Activated T-cell treated with anti-CD3 and anti-CD28 coated beads for 24 hours (primary cell): ENCODE results near the gene CCDC40.

Experiments
- DNase-seq: peaks from one replicate; pipeline ENCODE4 v3.0.0-alpha.2; 2020; ENCODE audit warnings: low read depth

Gene CCDC40

DNA sequence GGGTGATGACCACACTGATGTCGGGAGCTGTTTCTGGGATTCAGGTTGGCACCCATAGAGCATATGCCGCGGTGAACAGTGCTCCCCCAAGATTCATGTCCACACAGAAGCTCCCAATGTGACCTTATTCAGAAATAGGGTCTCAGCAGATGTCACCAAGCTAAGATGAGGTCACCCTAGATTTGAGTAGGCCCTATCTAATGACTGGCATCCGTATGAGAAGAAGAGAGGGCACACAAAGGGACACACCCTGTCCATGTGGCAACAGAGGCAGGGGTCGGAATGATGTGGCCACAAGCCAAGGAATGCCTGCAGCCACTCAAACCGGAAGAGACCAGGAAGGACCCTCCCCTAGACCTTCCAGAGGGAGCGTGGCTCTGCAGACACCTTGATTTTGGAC, 36.3 kb upstream of the CCDC40 start:
- no peak for DNase-seq

DNA sequence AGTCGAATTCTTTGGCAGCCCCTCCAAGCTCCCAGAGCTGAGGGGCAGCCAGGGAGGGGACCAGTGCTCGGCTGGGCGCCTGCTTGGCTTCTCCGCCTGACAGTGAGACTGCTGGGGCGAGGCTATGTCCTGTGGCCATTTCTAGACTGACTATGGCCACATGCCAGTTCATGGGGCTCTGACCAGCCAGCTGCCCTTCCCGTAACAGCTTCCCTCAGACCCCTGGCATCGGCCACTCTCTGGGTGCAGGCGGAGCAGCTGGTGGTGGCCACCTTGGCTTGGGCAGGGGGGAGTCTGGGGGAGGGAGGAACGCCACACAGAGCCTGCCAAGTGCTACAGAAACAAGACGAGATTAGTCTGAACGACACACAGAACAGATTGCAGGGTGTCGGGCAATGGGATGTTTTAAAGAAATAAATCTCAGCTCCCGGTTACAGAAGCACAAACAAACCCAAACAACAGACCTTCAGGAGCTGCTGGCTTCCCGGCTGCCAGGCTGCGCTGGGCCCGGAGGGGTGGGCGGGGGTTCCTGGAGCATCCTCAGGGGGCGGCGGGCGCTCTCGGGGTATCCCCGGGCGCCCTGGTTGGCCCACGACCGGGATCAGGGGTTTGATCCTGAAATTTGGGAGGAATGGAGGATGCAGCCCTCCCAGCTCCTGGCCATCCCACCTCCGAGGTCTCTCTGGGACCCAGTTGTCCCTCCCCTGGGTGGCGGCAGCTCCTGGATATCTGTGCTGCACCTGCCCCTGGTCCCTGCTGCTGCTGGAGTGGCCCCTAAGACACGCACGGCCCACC, 35.3 kb upstream of the CCDC40 start:
- no peak for DNase-seq

DNA sequence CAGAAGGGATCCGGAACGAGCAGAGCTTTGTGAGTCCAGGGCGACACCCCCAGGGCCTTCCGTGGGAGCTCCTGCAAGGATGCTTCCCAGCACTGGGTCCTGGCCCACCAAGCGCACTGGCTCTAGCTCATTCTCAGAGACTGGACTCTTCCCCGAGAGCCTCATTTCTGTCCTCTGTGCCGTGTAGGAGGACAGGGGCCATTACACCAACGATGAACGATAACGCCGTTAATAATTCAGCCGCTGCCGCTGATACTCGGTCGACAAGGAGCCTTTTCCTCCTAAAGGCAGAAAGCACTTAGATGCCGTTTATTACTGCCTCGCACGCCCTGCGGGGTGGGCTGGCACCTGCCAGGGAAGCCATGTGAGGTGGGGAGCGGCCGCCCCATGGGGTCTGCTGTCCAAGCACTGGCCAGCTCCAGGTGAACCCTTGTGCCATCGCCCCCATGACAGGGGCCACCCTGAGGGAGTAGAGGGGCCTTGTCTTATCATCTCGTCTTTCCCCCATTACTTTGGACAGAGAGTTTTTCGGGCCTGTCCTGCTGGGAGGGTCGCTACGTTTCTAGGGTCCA, 34.3 kb upstream of the CCDC40 start:
- no peak for DNase-seq

DNA sequence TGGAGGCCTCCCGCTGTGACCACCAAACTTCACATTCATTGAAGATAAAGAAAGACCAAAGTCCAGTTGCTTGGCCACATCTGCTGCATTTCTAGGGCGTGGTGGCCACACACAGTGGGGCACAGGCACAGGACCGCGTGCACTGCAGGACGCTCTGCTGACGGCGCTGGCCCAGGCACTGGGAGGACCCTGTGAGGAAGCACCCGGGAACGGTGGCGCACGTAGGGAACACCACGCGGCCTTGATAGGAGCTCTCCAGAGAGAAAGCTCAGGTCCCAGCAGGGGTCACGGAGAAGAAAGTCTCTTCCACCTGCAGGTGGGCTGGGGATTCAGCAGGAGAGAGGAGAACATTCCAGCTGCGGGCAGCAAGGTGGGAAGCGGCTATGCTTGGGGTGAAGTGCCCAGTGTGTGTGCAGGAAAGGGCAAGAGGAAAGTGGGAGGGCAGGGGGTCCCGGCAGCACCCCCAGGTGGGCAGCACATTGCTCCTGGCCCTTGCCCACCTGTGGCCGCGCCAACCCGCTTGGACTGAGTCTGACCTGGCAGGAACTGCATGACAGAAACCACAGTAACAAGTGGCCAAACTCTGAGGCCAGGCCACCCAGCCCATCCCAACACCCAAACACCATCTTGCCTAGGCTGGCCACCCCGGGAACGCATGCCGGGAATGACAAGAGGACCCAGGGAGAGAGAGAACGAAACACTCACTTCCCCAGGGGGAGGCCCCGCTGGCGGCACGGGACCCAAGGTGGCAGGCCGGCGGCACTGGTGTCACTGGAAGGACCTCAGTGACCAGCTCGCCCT, 33.6 kb upstream of the CCDC40 start:
- no peak for DNase-seq

DNA sequence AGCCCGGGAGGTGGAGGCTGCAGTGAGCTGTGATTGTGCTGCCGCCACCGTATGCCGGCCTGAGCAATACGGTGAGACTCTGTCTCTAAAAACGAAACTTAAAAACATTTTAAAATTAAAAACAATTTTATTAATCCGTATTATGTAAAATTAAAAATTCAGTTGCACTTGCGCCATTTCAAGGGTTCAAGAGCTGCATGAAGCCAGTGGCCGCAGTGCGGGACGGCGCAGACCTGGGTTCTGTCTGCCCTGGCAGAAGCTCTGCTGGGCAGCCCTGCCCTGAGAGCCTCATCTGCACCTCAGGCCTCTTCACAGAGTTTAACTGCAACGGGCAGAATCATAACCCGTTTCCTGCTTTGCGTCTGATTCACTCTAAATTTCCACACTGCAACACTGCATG, 32.5 kb upstream of the CCDC40 start:
- no peak for DNase-seq

DNA sequence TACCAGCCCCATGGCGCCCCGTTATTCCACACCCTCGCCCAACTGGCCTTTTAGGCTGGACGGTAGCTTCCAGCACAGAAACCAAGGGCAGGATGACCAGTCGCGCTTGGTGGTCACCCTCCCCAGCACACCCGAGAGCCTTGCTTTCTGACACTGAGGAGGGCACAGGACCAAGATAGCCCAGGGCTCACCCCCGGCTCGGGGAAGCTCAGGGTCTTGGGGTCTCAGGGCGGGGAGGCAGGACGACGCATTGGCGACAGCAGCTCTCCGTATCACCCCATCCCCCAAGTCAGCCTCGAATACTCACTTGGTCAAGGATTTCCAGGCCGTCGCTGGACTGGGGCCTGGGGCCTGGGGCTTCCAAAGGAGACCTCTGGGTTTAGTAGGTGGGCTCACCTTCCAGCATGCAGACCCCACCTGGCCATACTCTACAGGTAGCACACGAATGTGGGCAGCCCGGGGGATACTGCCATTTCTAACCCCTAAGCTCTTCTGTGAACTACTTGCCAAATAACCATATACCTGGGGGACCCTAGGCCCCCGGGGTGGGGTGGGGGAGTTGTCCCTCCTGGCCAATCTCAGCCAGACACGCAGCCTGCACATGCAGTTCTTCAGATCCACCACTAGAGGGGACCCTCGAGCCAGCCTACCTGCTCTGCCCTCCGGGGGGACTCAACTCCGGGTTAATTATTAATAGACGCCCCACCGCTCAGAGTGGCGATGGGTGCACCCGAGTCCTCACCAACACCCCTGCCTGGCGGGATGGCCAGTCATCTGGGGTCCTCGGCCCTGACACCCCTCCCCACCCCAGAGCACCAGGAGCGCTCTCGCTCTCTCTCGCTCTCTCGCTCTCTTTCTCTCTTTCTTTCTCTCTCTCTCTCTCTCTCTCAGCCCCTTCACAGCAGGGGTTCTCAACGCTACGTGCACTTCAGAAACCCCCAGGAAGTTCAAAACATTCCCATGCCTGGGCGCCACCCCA, 30.8 kb upstream of the CCDC40 start:
- no peak for DNase-seq

DNA sequence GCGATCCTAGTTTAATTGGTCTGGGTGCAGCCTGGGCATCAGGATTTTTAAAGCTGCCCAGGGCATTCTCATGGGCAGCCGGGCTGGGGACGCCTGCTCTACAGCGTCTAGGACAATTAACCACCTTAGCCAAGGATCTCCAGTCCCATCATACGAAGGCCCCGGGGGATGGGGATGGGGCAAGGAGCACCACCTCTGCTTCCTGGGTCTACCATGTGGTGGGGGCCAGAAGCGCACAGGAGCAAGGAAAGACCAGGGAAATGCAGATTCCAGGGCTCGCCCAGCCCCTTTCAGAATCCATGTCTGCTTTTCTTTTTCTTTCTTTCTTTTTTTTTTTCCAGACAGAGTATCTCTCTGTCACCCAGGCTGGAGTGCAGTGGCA, 30.1 kb upstream of the CCDC40 start:
- DNase-seq = no peak

DNA sequence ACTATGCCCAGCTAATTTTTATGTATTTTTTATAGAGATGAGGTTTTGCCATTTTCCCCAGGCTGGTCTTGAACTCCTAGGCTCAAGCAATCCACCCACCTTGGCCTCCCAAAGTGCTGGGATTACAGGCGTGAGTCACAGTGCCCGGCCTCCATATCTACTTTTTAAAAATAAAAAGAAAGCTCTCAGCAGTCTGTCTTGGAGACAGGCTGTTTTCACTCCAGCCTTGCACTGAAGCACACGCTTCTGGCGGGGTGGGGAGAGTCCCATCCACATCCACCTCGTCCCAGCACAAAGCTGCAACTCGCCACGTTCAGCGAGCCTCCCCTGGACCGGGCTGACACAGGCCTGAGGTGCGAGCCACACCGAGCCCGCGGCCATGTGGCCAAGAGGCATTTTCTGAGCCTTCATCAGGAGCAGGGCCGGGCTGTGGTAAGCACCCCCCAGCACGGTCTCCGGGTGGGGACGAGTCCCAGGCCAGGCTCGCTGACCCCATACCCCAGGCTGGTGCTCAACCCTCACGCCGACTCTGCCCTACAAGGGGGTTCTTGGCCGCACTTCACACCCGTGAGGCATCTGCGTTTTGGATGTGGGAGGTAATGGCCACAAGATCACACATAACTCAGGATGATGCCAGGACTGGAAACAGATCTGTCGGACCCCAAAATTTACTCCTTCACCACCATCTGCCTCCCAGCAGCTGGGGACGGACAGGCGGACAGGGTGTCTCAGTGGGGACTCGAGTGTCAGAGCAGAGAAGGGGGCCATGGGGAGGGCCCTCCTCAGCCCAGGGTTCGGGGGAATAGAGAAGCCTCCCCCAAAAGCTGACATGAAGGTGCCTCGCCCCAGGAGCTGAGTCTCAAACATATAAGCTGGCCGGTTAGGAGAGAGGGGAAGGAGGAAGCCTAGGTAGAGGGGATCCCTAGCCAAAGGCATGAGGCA, 29.4 kb upstream of the CCDC40 start:
- DNase-seq = no peak

DNA sequence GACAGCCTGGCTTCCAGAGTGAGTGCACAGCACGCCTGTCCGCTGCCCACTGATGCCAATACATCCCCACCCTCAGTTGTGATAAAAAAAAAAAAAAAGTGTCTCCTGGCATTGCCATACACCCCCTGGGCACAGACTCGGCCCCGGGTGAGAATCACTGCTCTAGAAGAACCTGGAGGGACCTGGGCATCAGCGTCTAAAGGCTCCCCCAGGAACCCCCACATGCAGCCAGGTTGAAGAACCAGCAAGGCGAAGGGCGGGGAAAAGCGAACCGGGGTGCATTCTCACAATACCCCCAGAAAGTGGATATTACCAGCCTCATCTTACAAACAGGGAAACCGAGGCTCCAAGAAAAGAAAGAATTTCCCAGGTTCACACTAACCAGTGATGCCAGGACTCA, 28.5 kb upstream of the CCDC40 start:
- DNase-seq = no peak

DNA sequence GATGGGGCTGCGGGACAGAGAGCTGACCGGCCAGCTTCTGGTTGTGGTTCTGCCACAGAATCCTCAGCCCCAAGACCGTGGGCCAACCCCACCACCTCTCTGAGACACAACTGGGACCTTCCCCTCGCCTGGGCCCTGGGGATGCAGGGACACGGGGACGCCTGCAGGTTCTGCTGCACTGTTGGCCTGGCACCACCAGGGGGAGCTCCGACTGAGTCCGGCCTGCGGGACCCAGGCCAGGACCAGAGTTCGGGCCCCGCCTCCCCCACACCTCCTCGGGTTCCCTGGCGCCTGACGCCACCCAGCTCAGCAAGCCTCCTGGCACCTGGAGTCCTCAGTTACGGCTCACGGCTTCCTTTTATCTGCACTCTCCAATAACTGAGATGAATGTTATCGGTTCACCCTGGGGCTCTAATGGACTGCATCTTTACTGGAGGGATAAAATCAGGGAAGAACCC, 28.0 kb upstream of the CCDC40 start:
- peak; percentile 69 for DNase-seq

DNA sequence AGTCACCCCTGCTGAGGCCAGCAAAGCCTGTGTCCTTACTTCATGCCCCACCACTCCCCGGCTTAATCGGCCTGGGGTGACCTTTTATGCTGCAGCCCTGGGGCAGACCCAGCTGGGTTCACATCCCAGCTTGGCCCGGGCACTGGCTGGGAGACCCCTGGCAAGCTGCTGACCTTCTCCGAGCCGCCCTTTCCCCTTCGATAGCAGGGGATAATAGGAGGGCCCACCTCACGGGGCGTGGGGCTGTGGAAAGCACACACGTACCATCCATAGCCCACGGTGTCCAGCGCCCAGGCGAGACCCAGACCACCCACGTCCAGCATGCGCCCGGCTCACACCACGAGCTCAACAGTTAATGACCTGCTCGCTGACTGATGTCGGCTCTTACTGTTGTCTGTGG, 27.6 kb upstream of the CCDC40 start:
- no peak for DNase-seq

DNA sequence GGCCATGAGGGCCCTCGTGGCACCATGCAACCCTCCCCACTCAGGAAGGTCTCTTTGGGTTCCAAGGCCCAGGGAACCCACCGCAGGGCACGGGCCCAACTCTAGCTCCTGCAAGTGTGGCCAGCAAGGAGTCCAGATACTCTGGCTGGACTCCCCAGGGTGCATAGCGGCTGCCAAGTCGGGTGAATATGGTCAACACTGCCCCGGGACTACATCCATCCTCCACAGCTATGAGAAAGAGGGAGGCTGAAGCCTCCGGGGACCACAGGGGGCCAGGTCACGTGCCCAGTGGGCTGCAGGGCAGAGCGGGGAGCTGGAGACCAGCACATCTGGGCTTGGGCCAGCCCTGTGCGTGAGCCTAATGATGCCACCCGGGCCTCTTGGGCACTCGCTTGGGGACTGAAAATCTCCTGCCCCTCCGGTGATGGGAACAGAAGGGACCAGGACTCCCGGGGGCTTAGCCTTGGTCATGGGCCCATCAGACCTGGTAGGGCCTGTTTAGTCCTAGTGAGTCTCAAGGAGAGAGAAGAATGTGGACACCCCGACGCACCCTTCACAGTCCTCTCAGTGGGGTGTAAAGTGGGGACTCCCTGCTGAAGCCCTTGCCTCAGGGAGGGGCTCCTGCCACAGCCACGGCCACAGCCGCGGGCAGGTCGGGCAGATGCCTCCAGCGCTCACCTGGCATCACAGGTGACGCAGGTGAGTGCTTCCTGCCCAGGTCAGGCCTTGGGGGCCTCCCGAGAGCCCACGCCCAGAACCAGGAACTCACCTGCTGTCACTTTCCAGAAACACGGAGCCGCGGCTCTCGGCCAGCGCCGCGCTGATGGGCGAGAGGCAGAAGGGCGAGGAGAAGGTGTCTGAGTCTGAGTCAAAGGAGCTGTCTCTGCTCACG, 26.8 kb upstream of the CCDC40 start:
- no peak for DNase-seq

DNA sequence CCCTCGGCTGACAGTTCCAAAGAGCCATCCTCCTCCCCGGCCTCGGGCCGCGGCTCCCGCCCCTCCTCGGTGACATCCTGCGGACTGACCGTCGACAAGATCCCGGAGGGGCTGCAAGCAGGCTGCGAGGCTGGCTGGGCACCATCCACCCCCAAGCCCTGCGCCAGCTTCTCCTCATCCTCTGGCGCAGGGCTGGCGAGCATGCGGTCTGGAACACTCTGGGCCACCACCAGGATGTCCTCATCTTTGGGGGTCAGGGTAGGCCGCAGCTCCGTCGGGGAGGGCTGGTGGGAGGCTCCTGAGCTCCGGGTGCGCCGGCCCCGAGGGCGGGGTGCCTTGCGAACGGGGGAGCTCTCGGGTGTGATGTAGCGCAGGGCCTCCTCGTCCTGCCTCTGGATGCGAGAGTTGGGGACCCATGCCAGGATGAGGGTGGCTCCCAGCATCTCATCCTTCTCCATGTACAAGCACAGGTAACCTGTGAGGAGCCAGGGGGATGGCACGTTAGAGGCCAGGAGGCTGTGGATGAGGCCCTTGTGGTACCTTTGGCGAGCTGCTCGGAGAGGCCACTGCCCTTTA, 26.1 kb upstream of the CCDC40 start:
- no peak for DNase-seq

DNA sequence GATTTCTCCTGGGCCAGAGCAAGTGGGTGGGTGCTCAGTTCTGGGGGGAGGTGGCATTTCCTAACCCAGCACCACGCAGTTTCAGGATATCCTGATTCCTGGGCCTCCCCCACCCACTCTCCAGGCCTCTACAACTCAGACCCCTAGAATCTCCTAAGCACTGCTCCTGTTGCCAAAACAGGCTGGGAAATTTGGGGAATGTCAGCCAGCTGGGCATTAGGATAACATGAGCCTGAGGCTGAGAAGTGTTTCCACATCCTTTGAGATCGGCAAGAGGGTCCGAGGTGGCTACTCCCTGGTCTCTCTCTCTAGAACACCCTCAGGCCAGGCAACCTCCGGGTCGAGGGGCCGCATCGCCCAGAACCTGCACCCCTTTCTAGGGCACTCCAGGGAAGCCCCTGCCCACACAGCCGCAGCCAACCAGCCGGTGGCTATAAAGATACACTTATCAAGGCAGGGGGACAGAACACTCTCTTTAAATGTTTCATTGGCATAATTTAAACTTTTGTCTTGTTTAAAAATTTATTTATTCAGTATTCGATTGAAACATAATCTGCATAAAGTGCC, 24.4 kb upstream of the CCDC40 start:
- no peak for DNase-seq

DNA sequence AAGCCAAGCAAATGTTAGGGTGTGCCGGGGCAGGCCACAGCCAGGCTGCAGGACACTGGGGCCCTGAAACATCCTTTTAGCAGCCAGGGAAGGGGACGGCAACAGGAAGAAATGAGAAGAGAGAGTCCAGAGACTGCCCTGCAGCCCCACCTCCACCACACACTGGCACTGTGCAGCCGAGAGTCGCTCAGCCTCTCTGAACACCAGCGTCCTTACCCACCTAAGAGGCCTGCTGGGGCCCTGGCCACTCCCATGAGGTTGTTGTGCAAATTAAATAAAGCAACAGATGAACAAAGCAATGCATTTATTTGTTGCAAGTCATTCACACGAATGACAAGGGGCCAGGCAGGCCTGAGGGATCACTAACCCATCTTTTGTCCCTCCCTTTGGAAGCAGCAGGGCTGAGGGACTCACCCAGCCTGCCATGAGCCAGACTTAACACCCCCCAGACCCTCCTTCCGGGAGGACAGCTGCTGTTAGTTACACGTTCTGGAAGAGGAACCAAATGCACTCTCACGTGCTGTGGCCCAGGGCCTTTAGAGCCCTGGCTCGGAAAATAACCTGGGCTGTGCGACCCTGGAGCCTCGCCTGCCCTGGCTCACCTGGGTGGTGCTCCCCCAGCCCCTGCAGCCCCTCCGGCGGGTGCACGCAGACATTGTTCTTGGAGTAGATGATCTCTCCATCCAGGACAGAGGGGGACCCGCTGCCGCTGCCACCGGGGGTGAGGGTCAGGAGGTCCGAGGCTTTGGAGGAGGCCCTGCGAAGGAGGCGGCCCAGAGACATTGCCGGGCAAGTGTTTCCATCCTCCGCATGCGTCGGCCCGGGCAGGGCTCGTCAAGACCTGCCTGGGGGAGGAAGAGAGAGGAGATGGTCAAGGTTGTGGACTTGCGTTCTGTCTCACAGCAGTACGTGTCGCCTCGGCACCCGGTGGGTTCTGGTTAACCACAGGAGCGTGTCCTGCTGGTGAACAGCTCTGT, 23.4 kb upstream of the CCDC40 start:
- DNase-seq = no peak

DNA sequence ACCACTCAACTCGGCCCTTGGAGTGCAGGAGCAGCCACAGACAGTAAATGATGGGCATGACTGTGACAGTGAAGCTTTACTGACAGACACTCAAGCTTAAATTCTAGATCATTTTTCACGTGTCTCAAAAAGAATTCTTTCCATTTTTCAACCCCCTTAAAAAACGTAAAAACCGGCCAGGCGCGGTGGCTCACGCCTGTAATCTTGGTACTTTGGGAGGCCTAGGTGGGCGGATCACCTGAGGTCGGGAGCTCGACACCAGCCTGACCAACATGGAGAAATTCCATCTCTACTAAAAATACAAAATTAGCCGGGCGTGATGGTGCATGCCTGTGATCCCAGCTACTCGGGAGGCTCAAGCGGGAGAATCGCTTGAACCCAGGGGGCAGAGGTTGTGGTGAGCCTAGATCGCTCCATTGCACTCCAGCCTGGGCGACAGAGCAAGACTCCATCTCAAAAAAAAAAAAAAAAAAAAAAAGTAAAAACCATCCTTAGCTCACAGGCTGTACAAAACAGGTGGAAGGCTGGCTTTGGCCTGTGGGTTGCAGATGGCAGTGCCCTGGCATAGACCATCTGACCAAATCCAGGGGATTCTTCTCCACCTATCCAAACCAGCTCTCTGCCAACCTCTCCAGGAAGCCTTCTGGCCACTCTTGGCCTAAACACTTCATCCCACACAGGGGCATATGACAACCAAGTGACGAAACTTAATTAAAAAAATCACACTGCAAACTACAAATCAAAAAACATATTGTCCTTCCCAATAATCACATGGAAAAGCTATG, 19.0 kb upstream of the CCDC40 start:
- no peak for DNase-seq
